C4-2B (cell line): Measurements from ENCODE around the gene SYNRG.

Source experiments
- H3K27ac ChIP-seq: fragments of 450-650 bp; 2 replicates; pipeline ENCODE4 v1.5.1; 2017
- CTCF ChIP-seq: fragments of 450-650 bp; conservative IDR thresholded peaks from 2 replicates; pipeline ENCODE4 v1.5.1; 2017; ENCODE audit warnings: mild to moderate bottlenecking
- ZFX ChIP-seq: fragments of 450-650 bp; IDR thresholded peaks from 2 replicates; pipeline ENCODE4 v1.6.1; 2017

The SYNRG gene

GRCh38 chr17:37483311-37484039 is 125.7 kb downstream of the SYNRG start:
- TF ChIP-seq CTCF (no peak), ZFX (no peak)
- no peak overlapping the region for H3K27ac ChIP-seq

GRCh38 chr17:37481001-37481665 is 128.1 kb downstream of the SYNRG start:
- no peak overlapping the region for H3K27ac ChIP-seq
- TF ChIP-seq ZFX (no peak), CTCF (no peak)

- TF ChIP-seq CTCF = no peak
- no peak for TF ChIP-seq ZFX
- no peak overlapping the region for H3K27ac ChIP-seq
Measured at GRCh38 chr17:37480427-37480826, 128.8 kb downstream of the SYNRG start.

- no peak overlapping the region for H3K27ac ChIP-seq
- TF ChIP-seq ZFX (no peak), CTCF (no peak)
Measured at GRCh38 chr17:37479025-37479424, 130.2 kb downstream of the SYNRG start.

GRCh38 chr17:37478187-37478586 is 131.0 kb downstream of the SYNRG start:
- TF ChIP-seq ZFX (no peak), CTCF (no peak)
- no peak overlapping the region for H3K27ac ChIP-seq

GRCh38 chr17:37476431-37477120 is 132.6 kb downstream of the SYNRG start:
- H3K27ac ChIP-seq = no peak overlapping the region
- TF ChIP-seq CTCF (no peak), ZFX (no peak)

- no peak for TF ChIP-seq ZFX
- TF ChIP-seq CTCF = no peak
- H3K27ac ChIP-seq = no peak overlapping the region
Measured at GRCh38 chr17:37475731-37476420, 133.3 kb downstream of the SYNRG start.
